Hepatocyte (in vitro differentiated cells): ENCODE results near the gene BBS9. TPM values are rescaled to one million over a fixed set of nuclear protein-coding genes. Genes with fewer than 3 reads are reported as not detected.

Experiments used
- DNase-seq: peaks from one replicate; pipeline ENCODE4 v3.0.0-alpha.2; 2016; ENCODE audit warnings: low spot score
- H2AFZ ChIP-seq: fragments of 200-600 bp; sonication (generic); 2 replicates; pipeline ENCODE4 v1.6.0; 2016; ENCODE audit warnings: antibody characterized with exemption, mild to moderate bottlenecking
- H3K27ac ChIP-seq: fragments of 200-600 bp; sonication (generic); 2 replicates; pipeline ENCODE4 v1.5.1; 2016; ENCODE audit warnings: mild to moderate bottlenecking
- H3K27me3 ChIP-seq: fragments of 200-600 bp; sonication (generic); 2 replicates; pipeline ENCODE4 v1.6.1; 2016
- H3K36me3 ChIP-seq: fragments of 200-600 bp; sonication (generic); replicated peaks from 2 replicates; pipeline ENCODE4 v1.5.1; 2016; ENCODE audit warnings: low read depth; ENCODE audit not compliant: insufficient read depth
- H3K4me1 ChIP-seq: fragments of 200-600 bp; sonication (generic); 2 replicates; pipeline ENCODE4 v1.5.1; 2016; ENCODE audit warnings: mild to moderate bottlenecking, moderate library complexity; ENCODE audit not compliant: insufficient read depth
- H3K4me2 ChIP-seq: fragments of 200-600 bp; sonication (generic); 2 replicates; pipeline ENCODE4 v1.6.0; 2016
- H3K4me3 ChIP-seq: fragments of 200-600 bp; sonication (generic); 2 replicates; pipeline ENCODE4 v1.5.1; 2016; ENCODE audit warnings: mild to moderate bottlenecking
- H3K79me2 ChIP-seq: fragments of 200-600 bp; sonication (generic); 2 replicates; pipeline ENCODE4 v1.6.0; 2017; ENCODE audit warnings: mild to moderate bottlenecking
- H3K9me2 ChIP-seq: fragments of 200-600 bp; sonication (generic); replicated peaks from 2 replicates; pipeline ENCODE4 v1.6.0; 2017; ENCODE audit warnings: mild to moderate bottlenecking; ENCODE audit not compliant: insufficient read depth
- H3K9me3 ChIP-seq: fragments of 200-600 bp; sonication (generic); 2 replicates; pipeline ENCODE4 v1.5.1; 2016; ENCODE audit warnings: low read depth, mild to moderate bottlenecking
- H4K20me1 ChIP-seq: fragments of 200-600 bp; sonication (generic); 2 replicates; pipeline ENCODE4 v1.6.0; 2016; ENCODE audit warnings: mild to moderate bottlenecking; ENCODE audit not compliant: insufficient read depth, poor library complexity, severe bottlenecking
- EZH2 ChIP-seq: fragments of 200-600 bp; sonication (generic); IDR thresholded peaks from 2 replicates; pipeline ENCODE4 v1.6.1; 2016; ENCODE audit warnings: antibody characterized with exemption, mild to moderate bottlenecking, borderline replicate concordance
- EZH2phosphoT487 ChIP-seq: fragments of 200-600 bp; sonication (generic); IDR thresholded peaks from one replicate; pipeline ENCODE4 v1.6.1; 2018; ENCODE audit warnings: antibody characterized with exemption, mild to moderate bottlenecking, low read depth, moderate library complexity; ENCODE audit not compliant: unreplicated experiment, severe bottlenecking
- WGBS: methylation state at CpG from one replicate; pipeline ENCODE4 v1.1.6; 2016; ENCODE audit warnings: low lambda C conversion rate; ENCODE audit errors: missing lambda C conversion rate; 5-methylcytosine and 5-hydroxymethylcytosine counted together
- polyA plus RNA-seq: library from polyadenylated mRNA; unstranded; fragments of >200 nt; fragmentation: Nextera tagmentation; extraction: Ambion mirVana; gene quantifications from 2 replicates; pipeline ENCODE4 v1.2.1, GENCODE V29; 2016
- total RNA-seq: library from RNA; depleted of rRNA; stranded (reverse); fragments of >200 nt; gene quantifications from 2 replicates; pipeline ENCODE4 v1.2.3, GENCODE V29; 2014
- TF ChIP-seq, protein P1 (sequence below): fragments of 200-600 bp; sonication (generic); IDR thresholded peaks from 2 replicates; pipeline ENCODE4 v1.5.1; 2016; ENCODE audit warnings: antibody characterized with exemption, mild to moderate bottlenecking; ENCODE audit not compliant: poor library complexity

BBS9 gene
- total and polyA plus RNA-seq, 2 experiments from 2014 or later: 10.1 to 12.3 TPM

DNA sequence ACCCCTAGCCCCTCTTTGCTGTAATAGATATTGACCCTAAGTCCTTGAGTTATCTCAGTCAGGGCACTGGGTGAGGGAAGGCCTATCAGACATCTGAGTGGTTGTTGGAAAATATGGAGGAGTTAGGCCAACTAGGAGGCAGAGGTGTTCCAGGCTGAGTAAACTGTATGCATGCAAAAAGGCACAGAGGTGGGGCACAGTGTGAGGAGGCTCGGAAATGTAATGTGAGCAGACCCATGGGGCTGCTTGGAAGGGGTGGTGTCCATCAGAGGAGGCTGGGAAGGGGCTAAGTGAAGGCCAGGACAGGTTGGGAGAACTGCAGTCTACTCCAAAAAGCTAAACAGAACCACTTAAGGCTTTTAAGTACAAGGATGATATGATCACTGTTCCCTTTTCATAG is 452.7 kb downstream of the BBS9 start:
- H3K9me2 ChIP-seq: no peaks in the 10 kb centered on the region
- no peak for DNase-seq
- WGBS: 75% methylated on average over 1 of the region's 1 CpG

DNA sequence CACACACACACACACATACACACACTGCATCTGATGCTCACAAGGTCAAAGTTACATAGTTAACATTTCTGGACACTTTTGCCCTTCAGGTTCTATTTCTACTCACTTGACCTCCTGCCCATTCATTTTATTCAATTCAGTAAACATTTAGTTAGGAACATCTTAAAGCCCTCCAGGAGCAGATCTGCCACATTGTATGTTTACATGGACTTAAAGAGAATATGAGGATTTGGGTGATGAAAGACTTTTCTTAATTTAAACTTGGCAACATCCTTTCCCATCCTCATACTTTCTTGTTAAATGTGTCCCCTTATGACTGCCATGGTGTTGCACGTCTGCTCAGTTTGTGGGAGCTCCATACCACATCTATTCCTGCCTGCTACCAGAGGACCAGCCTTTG is 453.2 kb downstream of the BBS9 start:
- no peaks in the 10 kb centered on the region for H3K9me3 ChIP-seq
- H3K4me1 ChIP-seq: no peaks in the 10 kb centered on the region
- TF ChIP-seq, protein P1, sequence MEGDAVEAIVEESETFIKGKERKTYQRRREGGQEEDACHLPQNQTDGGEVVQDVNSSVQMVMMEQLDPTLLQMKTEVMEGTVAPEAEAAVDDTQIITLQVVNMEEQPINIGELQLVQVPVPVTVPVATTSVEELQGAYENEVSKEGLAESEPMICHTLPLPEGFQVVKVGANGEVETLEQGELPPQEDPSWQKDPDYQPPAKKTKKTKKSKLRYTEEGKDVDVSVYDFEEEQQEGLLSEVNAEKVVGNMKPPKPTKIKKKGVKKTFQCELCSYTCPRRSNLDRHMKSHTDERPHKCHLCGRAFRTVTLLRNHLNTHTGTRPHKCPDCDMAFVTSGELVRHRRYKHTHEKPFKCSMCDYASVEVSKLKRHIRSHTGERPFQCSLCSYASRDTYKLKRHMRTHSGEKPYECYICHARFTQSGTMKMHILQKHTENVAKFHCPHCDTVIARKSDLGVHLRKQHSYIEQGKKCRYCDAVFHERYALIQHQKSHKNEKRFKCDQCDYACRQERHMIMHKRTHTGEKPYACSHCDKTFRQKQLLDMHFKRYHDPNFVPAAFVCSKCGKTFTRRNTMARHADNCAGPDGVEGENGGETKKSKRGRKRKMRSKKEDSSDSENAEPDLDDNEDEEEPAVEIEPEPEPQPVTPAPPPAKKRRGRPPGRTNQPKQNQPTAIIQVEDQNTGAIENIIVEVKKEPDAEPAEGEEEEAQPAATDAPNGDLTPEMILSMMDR: no peak
- TF ChIP-seq EZH2phosphoT487: no peak
- no peak overlapping the region for H2AFZ ChIP-seq
- H3K27ac ChIP-seq: no peak overlapping the region
- no peaks in the 10 kb centered on the region for H3K36me3 ChIP-seq
- no peaks in the 10 kb centered on the region for H3K9me2 ChIP-seq
- H3K4me3 ChIP-seq: no peak overlapping the region
- H4K20me1 ChIP-seq: no peaks in the 10 kb centered on the region
- H3K27me3 ChIP-seq: no peaks in the 10 kb centered on the region
- WGBS: 100% methylated on average over 1 of the region's 1 CpG
- H3K4me2 ChIP-seq: no peak overlapping the region
- no peaks in the 10 kb centered on the region for H3K79me2 ChIP-seq
- DNase-seq: no peak

More for the DNA sequence above, 452.7 kb downstream of the BBS9 start:
- H3K9me3 ChIP-seq: no peaks in the 10 kb centered on the region
- H3K27ac ChIP-seq: no peak overlapping the region
- no peaks in the 10 kb centered on the region for H3K4me1 ChIP-seq
- H3K4me3 ChIP-seq: no peak overlapping the region
- H3K4me2 ChIP-seq: no peak overlapping the region
- H4K20me1 ChIP-seq: no peaks in the 10 kb centered on the region
- H2AFZ ChIP-seq: no peak overlapping the region
- TF ChIP-seq, protein P1: no peak
- TF ChIP-seq EZH2phosphoT487 (no peak), EZH2 (no peak)
- no peaks in the 10 kb centered on the region for H3K79me2 ChIP-seq
- no peaks in the 10 kb centered on the region for H3K36me3 ChIP-seq
- H3K27me3 ChIP-seq: no peaks in the 10 kb centered on the region

DNA sequence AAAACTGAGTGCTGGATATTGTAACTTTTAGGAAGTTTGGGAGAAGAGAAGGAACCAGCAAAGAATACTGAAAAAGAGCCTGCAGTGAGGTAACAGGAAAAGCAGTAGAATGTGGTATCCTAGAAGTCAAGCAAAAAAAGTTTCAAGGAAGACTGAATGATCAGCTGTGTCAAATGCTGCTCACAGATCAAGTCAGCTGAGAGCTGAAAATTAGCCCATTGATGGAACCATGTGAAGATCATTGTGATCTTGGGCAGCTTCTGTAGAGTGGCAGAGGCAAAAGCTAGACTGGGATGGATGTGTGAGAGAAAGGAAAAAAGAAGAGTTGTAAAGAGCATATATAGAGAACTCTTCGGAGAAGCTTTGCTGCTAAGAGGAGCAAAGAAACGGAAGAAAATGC is 460.5 kb downstream of the BBS9 start:
- H3K36me3 ChIP-seq: no peaks in the 10 kb centered on the region
- H3K27me3 ChIP-seq: no peaks in the 10 kb centered on the region
- H4K20me1 ChIP-seq: no peaks in the 10 kb centered on the region
- H3K9me2 ChIP-seq: no peaks in the 10 kb centered on the region
- H3K4me2 ChIP-seq: no peak overlapping the region
- no peaks in the 10 kb centered on the region for H3K79me2 ChIP-seq
- H3K4me3 ChIP-seq: no peak overlapping the region
- no peak overlapping the region for H2AFZ ChIP-seq
- 94% methylated on average over 2 of the region's 2 CpGs for WGBS
- peaks cover 19% of the 10 kb centered on the region for H3K4me1 ChIP-seq
- no peaks in the 10 kb centered on the region for H3K9me3 ChIP-seq
- TF ChIP-seq EZH2 (no peak), EZH2phosphoT487 (no peak)
- TF ChIP-seq, protein P1: no peak
- DNase-seq: no peak
- H3K27ac ChIP-seq: no peak overlapping the region

DNA sequence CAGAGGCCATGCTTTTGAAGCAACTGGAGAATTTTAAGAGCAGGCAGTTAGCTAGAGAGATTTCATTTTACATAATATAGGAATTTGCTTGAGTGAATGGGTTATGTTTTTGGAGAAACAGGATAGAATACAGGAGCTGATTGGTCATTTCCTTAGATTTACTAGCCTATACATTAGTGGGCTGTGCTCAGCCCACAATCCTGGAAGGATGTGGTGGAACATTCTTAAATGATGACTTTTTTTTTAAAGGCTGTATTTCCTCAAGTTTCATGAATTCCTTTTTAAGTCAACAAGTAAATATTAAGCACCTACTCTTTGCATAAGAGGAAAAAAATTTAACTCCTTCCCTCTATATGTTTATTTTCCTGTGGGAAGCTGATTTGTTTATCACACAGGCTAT is 461.6 kb downstream of the BBS9 start:
- Histone ChIP-seq H4K20me1 (no peaks in the 10 kb centered on the region), H3K27ac (no peak overlapping the region), H3K27me3 (no peaks in the 10 kb centered on the region), H2AFZ (no peak overlapping the region), H3K9me3 (no peaks in the 10 kb centered on the region), H3K9me2 (no peaks in the 10 kb centered on the region), H3K36me3 (no peaks in the 10 kb centered on the region), H3K4me1 (peaks cover 19% of the 10 kb centered on the region), H3K4me2 (no peak overlapping the region), H3K79me2 (no peaks in the 10 kb centered on the region), H3K4me3 (no peak overlapping the region)
- DNase-seq: no peak
- TF ChIP-seq, protein P1: no peak
- TF ChIP-seq EZH2phosphoT487 (no peak), EZH2 (no peak)
